Measurements from ENCODE around the gene FAM13C.

Gene FAM13C

DNA sequence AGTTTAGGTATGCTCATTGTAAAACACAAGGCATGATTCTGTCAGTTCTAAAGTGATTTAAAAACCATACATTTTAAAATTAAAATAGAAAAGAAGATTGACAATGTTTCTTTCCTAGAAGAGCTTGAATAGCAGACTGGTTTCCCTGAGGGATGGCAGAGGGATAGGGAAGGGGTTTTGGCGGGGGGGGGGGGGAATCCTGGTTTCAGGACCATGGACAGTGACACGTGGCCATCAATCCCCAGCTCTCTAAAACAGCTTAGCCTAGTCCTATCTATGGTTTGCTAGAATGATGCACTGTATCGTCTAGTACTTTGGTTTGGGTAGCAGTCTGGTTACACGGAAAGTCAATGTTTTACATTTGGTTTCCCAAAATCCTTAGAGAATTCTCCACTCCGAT, 97.2 kb downstream of the FAM13C start:
- TF ChIP-seq, protein P1, sequence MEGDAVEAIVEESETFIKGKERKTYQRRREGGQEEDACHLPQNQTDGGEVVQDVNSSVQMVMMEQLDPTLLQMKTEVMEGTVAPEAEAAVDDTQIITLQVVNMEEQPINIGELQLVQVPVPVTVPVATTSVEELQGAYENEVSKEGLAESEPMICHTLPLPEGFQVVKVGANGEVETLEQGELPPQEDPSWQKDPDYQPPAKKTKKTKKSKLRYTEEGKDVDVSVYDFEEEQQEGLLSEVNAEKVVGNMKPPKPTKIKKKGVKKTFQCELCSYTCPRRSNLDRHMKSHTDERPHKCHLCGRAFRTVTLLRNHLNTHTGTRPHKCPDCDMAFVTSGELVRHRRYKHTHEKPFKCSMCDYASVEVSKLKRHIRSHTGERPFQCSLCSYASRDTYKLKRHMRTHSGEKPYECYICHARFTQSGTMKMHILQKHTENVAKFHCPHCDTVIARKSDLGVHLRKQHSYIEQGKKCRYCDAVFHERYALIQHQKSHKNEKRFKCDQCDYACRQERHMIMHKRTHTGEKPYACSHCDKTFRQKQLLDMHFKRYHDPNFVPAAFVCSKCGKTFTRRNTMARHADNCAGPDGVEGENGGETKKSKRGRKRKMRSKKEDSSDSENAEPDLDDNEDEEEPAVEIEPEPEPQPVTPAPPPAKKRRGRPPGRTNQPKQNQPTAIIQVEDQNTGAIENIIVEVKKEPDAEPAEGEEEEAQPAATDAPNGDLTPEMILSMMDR (IDR thresholded peaks at IDR 0.05): no peak
- Mint-ChIP-seq H3K27ac (no peak overlapping the region), H3K36me3 (ENCODE audit: low read depth) (no peaks in the 10 kb centered on the region), H3K4me3 (no peak overlapping the region), H3K9me3 (no peaks in the 10 kb centered on the region), H3K4me1 (peaks cover 16% of the 10 kb centered on the region), H3K27me3 (ENCODE audit: low read depth, poor library complexity) (no peaks in the 10 kb centered on the region)
- peak; percentile 14 for DNase-seq

DNA sequence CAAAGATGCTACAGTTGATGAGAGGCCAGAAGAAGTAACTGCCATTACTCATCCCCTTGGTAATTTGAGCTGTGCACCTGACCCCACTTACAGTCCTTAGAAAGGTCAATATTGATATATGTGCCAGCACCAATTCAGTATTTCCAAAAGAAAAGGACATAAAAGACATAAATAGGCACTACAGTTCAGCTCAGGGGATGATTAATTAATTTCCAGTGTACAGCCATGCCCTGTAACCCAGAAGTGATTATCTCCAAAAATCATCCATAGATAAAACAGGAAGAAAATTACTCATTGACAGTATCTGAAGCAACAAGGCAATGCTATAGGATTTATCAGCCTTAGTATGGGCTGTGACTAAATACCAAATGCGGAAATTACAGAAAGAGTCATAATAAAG, 103.5 kb downstream of the FAM13C start:
- Mint-ChIP-seq H3K27me3 (ENCODE audit: low read depth, poor library complexity) (no peaks in the 10 kb centered on the region), H3K9me3 (no peaks in the 10 kb centered on the region), H3K27ac (no peak overlapping the region), H3K4me3 (no peak overlapping the region), H3K4me1 (peaks cover 10% of the 10 kb centered on the region), H3K36me3 (ENCODE audit: low read depth) (no peaks in the 10 kb centered on the region)
- no peak for DNase-seq
- TF ChIP-seq, protein P1 (IDR thresholded peaks at IDR 0.05): no peak

DNA sequence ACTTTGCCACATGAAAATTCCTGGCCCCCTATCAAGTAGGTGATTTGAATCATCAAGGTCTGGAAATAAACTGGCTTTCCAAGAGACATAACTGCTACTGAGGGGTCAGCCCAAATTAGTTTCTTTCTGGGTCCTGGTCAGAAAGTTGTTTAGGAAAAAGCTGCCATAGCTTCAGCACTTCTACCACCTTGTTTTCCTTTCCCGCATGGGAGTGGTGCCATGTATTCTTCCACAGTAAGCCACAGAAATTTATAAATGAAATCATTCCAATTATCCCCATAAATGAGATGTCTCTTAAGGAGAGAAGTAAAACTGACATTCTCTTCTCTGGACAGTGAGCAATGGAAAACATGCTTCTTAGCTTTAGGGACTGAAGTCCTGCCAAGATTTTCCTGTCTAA, 105.1 kb downstream of the FAM13C start:
- Mint-ChIP-seq H3K27ac (no peak overlapping the region), H3K4me1 (no peaks in the 10 kb centered on the region), H3K27me3 (ENCODE audit: low read depth, poor library complexity) (no peaks in the 10 kb centered on the region), H3K4me3 (no peak overlapping the region), H3K9me3 (no peaks in the 10 kb centered on the region), H3K36me3 (ENCODE audit: low read depth) (no peaks in the 10 kb centered on the region)
- TF ChIP-seq, protein P1 (IDR thresholded peaks at IDR 0.05): no peak
- DNase-seq: no peak

DNA sequence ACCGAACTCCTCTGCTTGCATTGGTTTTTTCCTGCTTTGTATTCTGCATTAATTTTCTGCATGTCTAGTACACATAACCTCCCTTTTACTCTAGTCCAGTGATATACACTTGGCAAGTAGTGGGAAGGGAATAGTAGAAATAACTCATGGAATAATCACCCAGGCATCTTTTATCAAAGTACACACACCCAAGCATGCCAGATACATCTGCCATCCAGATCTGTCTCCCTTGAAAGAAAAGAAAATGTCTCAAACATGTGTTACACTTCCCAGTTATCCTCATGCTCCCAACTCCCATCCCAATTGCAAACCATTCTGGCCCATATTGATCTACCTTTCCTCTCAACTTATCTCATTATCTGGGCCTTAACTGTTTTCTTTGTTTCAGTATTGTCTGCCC, 106.9 kb downstream of the FAM13C start:
- Mint-ChIP-seq H3K4me3 (no peak overlapping the region), H3K36me3 (ENCODE audit: low read depth) (no peaks in the 10 kb centered on the region), H3K4me1 (no peaks in the 10 kb centered on the region), H3K9me3 (no peaks in the 10 kb centered on the region), H3K27ac (no peak overlapping the region), H3K27me3 (ENCODE audit: low read depth, poor library complexity) (no peaks in the 10 kb centered on the region)
- TF ChIP-seq, protein P1 (IDR thresholded peaks at IDR 0.05): no peak
- DNase-seq: no peak

DNA sequence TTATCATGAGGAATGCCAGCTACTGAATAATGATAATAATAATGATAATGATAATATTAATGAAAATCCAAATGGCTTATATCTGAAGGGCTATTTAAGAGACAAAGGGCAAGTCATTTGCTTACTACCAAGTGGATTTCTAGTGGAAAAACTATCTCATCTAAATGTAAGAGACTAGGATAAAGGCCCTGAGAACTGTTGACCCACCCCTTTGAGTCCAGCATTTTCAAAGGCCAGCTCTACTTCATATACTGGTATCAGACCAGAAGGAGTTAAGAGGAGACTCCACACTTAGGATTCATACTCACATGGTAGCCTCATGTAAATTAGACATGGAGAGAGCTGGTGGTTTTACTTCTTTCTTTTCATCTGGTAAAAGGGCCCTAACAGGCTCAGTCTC, 109.9 kb downstream of the FAM13C start:
- H3K27me3 Mint-ChIP-seq (ENCODE audit: low read depth, poor library complexity): no peaks in the 10 kb centered on the region
- H3K36me3 Mint-ChIP-seq (ENCODE audit: low read depth): no peaks in the 10 kb centered on the region
- H3K9me3 Mint-ChIP-seq: no peaks in the 10 kb centered on the region
- H3K4me1 Mint-ChIP-seq: no peaks in the 10 kb centered on the region
- no peak for DNase-seq
- no peak overlapping the region for H3K4me3 Mint-ChIP-seq
- H3K27ac Mint-ChIP-seq: no peak overlapping the region
- TF ChIP-seq, protein P1 (IDR thresholded peaks at IDR 0.05): no peak

DNA sequence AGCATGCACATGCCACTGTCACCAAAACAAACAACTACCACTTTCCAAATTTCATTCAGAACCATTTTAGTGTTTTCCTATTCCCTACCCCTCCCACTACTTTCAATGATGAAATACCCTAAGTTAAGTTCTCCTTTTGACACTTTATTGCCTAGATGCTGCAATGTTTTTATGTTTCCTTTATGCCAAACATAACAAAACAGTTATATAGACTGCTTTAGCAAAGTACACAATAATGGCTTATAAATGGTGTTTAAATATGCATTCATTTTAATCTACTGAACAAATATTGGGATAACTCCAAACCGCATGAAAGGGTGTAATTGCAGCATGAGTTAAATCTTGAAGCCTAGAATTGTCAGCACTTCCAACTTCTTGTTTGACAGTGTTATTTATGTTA, 116.7 kb downstream of the FAM13C start:
- Mint-ChIP-seq H3K4me1 (no peaks in the 10 kb centered on the region), H3K9me3 (no peaks in the 10 kb centered on the region), H3K36me3 (ENCODE audit: low read depth) (no peaks in the 10 kb centered on the region), H3K4me3 (no peak overlapping the region), H3K27me3 (ENCODE audit: low read depth, poor library complexity) (peaks cover 3% of the 10 kb centered on the region), H3K27ac (no peak overlapping the region)
- TF ChIP-seq, protein P1 (IDR thresholded peaks at IDR 0.05): no peak
- DNase-seq: no peak

Data from nephron progenitor cell (in vitro differentiated cells).